HG03354 (cell line): Measurements from ENCODE around the gene ZNF839.
"Not testable (repeated sequence)": the region's sequence is repeated elsewhere in the genome, so short reads cannot be mapped to it uniquely, and the experiment has no call there.

Source experiments
- ATAC-seq: cut with Tn5 transposase; IDR thresholded peaks from one replicate; pipeline ENCODE4 v1.9.1; 2021; ENCODE audit warnings: mild to moderate bottlenecking; ENCODE audit not compliant: unreplicated experiment, poor library complexity, severe bottlenecking

ZNF839 gene

DNA sequence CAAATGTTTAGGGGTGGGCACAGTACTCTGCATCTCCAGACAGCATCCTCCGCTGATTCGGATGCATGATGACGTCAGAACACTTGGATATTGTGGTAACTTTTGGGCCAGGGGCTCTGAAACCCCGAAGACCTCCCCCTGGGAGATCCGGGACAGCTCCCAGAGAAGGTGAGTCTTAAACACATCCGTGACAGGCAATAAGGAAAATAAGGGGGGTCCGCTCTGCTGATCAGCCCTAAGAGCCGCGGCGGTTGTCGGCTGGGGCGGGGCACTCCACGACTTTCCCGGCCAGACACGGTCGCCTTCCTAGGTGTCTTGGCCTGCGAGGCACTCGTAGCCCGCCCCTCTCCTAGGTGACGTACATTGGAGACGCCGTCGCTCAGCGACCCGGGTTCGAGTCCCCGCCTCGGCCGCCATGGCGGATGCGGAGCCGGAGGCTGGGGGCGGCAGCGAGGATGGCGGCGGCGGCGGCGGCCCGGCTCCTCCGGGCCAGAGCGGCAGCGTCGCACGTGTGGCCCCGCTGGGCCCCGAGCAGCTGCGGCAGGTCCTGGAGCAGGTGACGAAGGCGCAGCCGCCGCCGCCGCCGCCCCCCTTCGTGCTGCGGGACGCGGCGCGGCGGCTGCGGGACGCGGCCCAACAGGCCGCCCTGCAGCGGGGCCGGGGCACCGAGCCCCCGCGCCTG is at the start of gene ZNF839:
TSS of gene ZNF839 (plus strand) at position 396 of the 682 bp plus-strand sequence. CDS start at position 416, 20 bp downstream.
- ATAC-seq = peak; percentile 62

DNA sequence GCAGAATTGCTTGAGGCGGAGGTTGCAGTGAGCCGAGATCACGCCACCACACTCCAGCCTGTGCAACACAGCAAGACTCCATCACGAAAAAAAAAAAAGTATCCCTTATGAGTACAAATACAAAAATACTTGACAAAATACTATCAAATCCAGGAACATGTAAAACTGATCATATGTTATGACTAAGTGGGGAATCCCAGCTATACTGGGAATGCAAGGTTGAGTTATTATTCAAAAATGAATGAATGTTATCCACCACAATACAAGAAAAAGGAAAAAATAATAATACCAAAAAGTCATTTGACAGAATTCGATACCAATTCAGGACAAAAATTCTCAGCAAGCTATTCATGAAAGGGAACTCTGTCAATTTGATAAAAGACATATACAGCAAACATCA is 47.2 kb upstream of the ZNF839 start:
- no peak for ATAC-seq

DNA sequence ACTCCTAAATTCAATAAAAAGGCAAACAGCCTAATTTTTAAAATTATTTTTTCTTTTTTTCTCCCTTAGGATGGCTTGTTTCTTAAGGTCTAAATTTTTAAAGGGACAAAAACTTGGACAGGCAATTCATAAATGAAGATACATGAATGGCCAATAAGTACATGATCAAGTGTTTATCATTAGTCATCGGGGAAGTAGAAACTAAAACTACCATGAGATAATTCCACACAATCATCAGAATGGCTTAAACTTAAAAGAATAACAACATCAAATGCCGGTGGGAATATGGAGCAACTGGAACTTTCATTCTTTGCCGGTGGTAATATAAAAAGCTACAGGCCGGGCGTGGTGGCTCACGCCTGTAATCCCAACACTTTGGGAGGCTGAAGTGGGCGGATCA is 43.7 kb upstream of the ZNF839 start:
- no peak for ATAC-seq

DNA sequence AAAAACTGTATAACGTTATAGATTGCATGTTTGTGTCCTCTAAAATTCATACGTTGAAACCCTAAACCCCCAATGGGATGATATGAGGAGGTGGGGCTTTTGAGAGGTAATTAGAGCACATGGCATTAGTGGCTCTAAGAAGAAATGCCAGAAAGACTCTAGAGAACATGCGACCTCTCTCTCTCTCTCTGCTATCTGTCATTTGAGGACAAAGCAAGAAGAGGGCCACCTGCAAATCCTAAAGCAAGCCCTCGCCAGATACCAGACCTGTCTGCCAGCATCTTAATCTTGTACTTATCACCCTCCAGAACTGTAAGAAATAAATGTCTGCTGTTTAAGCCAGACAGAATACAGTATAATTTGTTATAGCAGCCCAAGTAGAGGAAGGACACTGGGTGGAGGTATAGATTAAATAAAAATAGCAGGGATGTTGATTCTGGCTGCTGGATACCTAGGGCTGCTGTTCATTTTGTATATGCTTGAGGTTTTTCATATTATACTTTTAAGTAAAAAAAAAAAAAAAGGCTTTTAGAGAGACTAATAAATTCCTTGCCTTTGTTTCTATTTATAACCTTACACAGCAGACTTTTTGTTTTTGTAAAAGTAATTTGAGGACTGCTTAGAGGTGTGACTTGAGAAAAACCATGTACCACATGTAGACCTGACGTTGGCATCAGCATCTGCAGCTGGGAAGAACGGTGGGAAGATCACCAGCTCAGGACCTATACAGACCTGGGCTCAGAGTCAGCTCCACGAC is 41.5 kb upstream of the ZNF839 start:
- ATAC-seq = no peak

DNA sequence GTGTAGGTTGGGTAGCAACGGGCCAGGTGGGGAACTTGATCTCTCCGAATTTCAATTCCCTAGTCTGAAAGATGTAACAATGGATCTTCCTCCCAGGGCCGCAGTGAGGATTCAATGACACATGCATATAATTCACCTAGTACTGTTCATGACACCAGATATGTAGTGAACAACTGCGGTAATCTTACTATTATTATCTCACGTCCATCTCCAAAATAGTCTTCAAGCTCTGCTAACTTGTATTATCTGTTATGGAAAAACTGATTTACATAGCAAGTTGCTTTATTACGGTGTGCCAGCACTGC is 41.0 kb upstream of the ZNF839 start:
- no peak for ATAC-seq

DNA sequence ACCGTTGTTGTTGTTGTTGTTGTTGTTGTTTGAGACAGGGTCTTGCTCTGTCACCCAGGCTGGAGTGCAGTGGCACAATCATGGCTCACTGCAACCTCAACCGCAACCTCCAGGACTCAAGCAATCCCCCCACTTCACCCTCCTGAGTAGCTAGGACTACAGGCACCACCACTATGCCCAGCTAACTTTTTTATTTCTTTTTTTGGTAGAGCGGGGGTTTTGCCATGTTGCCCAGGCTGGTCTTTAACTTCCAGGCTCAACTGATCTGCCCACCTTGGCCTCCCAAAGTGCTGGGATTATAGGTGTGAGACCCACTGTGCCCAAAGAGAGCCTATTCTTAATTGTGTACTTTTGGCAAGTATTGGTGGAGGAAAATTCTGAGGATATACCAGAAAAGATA is 40.3 kb upstream of the ZNF839 start:
- ATAC-seq = no peak

DNA sequence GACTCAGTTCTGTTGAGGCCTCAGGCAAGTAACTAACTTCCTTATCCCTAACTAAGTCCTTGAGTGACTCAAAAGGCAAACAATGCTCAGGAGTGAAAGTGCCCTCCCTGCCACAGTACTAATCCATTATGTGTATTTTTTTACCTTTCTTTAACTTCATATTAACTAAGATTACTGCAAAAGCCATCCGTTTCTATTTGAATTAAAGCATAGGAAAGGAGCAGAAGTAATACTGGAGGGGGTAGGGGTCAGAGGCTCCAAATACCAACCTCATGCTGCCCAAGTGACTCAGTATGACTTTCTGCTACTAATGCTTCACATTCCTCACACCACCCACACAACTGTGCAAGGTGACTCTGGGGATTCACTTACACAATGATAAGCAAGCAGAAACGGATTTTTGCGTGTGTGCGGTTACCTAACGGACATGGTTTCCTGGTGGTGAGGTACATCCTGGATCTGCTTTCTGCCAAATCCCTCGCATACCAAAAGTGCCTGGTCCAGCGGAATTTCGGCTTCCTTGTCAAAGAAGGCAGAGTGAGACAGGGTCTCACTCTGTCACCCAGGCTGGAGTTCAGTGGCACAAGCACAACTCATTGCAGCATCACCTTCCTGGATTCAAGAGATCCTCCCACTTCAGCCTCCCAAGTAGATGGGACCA is 39.7 kb upstream of the ZNF839 start:
- no peak for ATAC-seq

DNA sequence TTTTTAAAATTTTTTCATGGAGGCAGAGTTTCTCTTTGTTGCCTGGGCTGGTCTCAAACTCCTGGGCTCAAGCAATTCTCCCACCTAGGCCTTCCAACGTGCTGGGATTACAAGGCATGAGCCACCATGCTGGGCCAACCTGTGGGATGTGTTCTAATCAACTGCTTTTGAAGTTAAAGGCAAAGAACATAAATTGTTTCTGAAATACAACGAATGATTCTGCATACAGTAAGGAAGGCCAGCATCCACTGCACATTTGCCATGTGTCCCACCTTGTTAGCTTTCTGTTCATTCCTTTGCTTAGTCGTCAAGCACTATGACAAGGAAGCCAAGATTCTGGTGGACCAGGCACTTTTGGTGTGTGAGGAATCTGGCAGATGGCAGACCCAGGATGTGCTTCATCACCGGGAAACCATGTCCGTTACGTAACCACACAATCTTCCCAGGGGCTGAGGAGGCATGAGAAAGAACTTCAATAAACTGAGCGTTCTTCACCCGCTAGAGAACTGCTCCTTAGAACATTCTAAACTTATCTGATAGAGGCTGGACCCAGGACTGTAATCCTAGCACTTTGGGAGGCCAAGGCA is 39.1 kb upstream of the ZNF839 start:
- no peak for ATAC-seq

DNA sequence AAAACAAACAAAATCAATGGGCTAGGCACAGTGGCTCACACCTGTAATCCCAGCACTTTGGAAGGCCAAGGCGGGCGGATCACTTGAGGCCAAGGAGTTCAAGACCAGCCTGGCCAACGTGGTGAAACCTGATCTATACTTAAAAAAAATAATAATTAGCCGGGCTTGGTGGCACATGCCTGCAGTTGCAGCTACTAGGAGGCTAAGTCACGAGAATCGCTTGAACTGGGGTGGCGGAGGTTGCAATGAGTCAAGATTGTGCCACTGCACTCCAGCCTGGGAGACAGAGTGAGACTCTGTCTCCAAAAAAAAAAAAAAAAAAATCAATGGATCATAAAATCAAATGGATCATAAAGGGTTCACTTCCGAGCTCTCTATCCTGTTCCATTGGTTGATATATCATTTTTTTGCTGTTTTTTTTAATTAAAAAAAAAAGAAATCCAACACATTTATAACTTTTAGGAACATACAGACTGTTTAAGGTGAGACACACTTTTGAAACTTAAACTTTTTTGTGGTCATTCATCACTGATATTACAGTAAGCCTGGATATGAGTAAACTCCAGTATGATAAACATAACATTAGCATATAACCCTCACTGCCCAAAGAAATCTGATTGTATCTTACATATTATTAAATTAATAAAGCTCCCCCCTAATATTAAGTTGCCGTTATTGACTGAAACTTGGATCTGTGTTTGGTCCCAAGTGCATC is 36.6 kb upstream of the ZNF839 start:
- no peak for ATAC-seq

DNA sequence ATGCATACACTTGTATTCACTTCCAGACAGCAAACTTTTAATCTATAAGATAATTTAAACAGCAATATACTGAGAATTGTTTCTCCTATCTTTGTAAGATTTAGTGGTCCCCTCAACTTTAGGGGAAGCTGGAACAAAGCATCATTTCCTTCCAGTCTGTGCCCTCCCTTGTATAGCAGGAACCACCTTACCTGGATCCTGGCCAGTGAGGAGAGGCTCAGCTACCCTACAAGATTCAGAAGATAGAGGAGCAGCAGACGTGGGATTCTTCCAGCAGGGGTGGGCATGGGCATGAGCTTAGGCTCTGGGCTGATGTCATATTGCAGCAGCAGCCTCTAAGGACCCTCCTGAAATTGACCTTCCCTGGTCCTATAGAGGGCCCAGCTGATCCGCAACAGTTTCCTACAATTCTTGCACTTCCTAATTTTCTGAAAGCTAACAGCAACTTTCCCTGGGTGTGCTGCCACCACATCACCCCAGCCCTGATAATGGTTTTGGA is 35.9 kb upstream of the ZNF839 start:
- no peak for ATAC-seq

DNA sequence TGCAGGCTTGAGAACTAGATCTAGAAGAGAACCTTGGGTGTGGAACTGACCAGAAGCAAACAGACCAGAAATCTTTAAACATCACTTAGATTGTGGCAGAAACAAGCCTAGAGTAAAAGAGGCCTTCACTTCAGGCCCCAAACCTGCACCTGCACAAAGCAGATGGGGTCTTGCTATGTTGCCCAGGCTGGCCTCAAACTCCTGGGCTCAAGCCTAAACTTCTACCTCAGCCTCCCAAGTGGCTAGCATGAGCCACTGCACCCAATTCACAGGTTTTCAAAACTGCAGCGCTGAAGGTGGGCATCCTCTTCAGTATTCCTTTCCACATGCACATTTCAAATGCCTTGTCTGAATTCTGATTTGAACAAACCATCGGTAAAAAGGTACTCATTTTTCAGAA is 34.4 kb upstream of the ZNF839 start:
- ATAC-seq = no peak

DNA sequence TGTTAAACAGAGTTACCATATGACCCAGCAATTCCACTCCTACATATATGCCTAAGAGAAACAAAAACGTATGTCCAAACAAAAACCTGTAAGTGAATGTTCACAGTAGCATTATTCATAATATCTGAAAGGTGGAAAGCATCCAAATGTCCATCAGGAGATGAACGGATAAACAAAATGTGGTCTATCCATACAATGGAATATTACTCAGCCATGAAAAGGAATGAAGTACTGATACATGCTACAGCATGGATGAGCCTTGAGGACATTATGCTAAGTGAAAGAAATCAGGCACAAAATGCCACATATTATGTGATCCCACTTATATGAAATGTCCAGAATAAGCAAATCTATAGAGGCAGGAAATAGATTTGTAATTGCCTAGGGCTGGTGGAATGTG is 31.4 kb upstream of the ZNF839 start:
- no peak for ATAC-seq

DNA sequence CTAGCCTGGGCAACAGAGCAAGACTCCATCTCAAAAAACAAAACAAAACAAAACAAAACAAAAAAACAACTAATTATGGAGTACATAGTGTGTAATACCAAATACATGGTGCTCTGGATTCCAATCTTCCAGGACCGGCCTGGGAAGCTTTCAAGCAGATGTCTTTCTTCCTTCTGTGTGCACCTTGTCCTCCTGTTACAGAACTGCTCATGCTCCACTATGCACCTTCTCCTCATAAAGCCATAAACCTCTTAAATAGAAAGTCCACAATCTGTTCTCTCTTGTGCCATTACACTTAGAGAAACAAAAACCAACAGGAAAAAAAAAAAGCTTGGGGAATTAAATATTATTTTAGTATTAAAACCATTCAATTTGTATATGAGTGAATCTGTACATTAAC is 27.1 kb upstream of the ZNF839 start:
- no peak for ATAC-seq

DNA sequence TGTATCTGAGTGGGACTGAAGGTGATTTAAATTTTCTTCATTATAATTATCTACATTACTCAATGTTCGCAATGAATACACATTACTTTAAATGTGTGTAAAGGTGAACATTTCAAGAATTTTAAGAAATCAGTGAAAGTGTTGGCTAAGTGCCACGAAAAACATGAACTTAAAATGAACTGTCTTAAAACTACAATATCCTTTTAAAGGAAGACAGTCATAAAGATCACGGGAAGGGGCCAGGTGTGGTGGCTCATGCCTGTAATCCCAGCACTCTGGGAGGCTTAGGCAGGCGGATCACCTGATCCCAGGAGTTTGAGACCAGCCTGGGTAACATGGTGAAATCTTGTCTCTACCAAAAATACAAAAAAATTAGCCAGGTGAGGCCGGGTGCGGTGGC is 25.8 kb upstream of the ZNF839 start:
- ATAC-seq = no peak

DNA sequence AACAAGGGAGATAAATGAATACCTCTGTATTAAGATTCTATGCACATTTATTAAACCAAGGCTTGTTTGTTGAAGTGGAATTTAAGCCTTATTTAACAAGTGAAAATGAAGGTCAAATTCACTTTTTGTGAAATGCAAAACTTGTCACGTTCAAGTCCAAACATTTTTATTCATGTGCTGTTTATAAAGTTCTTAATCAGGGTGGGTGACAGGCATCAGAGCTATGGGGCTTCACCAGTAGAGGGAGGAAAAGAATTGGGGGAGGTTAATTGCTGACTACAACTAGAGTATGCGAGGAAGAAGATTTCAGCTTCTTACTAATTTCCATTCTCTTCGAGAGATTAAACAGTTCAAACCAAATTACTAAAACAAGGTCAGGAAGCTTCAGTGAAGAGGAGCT is 24.3 kb upstream of the ZNF839 start:
- no peak for ATAC-seq

DNA sequence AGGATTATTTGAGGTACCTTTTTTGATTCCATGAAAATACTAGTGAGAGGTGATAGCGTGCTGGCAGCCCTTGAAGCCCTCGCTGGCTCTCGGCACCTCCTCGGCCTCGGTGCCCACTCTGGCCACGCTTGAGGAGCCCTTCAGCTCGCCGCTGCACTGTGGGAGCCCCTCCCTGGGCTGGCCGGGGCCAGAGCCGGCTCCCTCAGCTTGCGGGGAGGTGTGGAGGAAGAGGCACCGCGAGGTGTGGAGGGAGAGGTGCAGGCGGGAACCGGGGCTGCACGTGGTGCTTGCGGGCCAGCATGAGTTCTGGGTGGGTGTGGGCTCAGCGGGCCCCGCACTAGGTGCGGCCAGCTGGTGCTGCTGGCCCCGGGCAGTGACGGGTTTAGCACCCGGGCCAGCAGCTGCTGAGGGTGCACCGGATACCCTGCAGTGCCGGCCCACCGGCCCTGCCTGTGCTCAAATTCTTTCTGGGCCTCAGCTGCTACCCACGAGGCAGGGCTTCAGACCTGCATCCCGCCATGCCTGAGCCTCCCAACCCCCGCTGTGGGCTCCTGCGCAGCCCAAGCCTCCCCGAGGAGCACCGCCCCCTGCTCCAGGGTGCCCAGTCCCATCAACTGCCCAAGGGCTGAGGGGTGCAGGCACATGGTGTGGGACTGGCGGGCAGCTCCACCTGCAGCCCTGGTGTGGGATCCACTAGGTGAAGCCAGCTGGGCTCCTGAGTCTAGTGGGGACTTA is 21.9 kb upstream of the ZNF839 start:
- ATAC-seq = no peak

DNA sequence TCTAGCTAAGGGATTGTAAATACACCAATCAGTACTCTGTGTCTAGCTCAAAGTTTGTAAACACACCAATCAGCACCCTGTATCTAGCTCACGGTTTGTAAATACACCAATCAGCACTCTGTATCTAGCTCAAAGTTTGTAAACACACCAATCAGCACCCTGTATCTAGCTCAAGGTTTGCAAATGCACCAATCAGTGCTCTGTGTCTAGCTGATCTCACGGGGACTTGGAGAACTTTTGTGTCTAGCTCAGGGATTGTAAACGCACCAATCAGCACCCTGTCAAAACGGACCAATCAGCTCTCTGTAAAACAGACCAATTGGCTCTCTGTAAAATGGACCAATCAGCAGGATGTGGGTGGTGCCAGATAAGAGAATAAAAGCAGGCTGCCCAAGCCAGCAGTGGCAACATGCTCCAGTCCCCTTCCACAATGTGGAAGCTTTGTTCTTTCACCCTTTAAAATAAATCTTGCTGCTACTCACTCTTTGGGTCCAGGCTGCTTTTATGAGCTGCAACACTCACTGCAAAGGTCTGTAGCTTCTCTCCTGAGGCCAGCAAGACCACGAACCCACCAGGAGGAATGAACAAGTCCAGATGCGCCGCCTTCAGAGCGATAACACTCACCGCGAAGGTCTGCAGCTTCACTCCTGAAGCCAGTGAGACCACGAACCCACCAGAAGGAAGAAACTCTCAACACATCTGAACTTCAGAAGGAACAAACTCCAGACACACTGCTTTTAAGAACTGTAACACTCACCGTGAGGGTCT is 21.1 kb upstream of the ZNF839 start:
- ATAC-seq = not testable (repeated sequence)

DNA sequence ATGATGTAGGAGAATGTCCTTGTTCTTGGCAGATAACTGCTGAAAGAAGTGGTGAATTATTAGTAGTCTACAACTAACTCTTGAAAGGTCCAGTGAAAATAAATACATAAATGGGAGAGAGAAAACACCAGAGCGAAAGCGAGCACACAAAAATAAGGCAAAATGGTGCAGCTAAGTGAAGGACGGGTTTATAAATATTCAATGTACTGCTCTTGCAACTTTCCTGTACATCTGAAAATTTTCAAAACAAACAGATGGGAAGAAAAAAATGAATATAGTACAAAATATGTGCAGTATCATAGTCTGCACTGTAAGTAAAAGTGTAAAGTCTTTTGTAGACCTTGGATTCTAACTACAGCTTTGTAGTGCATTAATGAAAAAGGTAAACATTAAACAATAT is 15.9 kb upstream of the ZNF839 start:
- no peak for ATAC-seq
